Breast epithelium (tissue), 4 donors: ENCODE results near the gene CTU1. TPM values are rescaled to one million over a fixed set of nuclear protein-coding genes. Genes with fewer than 3 reads are reported as not detected.
A peak's percentile ranks its signal among the peaks of the same experiment; 100 is the strongest.

Experiments used
- DNase-seq, 2 donors: peaks; one replicate each; pipeline ENCODE4 v3.0.0-alpha.2; 2019; ENCODE audit warnings: low spot score in 2 of 2
- H3K27ac ChIP-seq, 2 donors: fragments of 200-600 bp; sonication (generic) in 1 of 2; one replicate each; pipeline ENCODE4 v1.5.1; 2016 to 2019; ENCODE audit warnings: mild to moderate bottlenecking in 1 of 2
- H3K27me3 ChIP-seq, 2 donors: fragments of 200-600 bp; sonication (generic) in 1 of 2; one replicate each; pipeline versions ENCODE4 v1.5.1 to v1.6.0; 2017 to 2019; ENCODE audit warnings: control low read depth in 1 of 2, mild to moderate bottlenecking in 1 of 2
- H3K36me3 ChIP-seq: fragments of 200-600 bp; one replicate; pipeline ENCODE4 v1.5.1; 2019
- H3K4me1 ChIP-seq, 2 donors: fragments of 200-600 bp; sonication (generic); one replicate each; pipeline ENCODE4 v1.5.1; 2016 to 2019; ENCODE audit warnings: control low read depth in 1 of 2
- H3K4me3 ChIP-seq, 3 donors: fragments of 200-600 bp; sonication (generic); 1 replicate in 2 of 3; 2 replicates in 1 of 3; pipeline ENCODE4 v1.5.1; 2016 to 2019; ENCODE audit warnings: mild to moderate bottlenecking in 3 of 3, moderate library complexity in 2 of 3
- H3K9me3 ChIP-seq, 2 donors: fragments of 200-600 bp; sonication (generic) in 1 of 2; one replicate each; pipeline ENCODE4 v1.5.1; 2016 to 2019; ENCODE audit warnings: control low read depth in 1 of 2
- CTCF ChIP-seq, 3 donors: fragments of 450-650 bp; IDR thresholded peaks; one replicate each; pipeline ENCODE4 v1.5.1; 2016 to 2017; ENCODE audit warnings: antibody characterized with exemption in 3 of 3, mild to moderate bottlenecking in 3 of 3, moderate library complexity in 3 of 3
- POLR2A ChIP-seq: fragments of 450-650 bp; IDR thresholded peaks from one replicate; pipeline ENCODE4 v1.6.1; 2016; ENCODE audit warnings: antibody characterized with exemption, mild to moderate bottlenecking, moderate library complexity
- POLR2AphosphoS5 ChIP-seq, 3 donors: sonication (generic); formaldehyde crosslinking; IDR thresholded peaks; one replicate each; pipeline ENCODE4 v1.6.1; 2017; ENCODE audit warnings: antibody characterized with exemption in 3 of 3
- intact Hi-C: fragments of 100-400 bp; cut with DNase I; formaldehyde crosslinking; loops from one replicate; pipeline ENCODE4 v1.15.1; 2023; ENCODE audit warnings: low total_unique reads
- total RNA-seq, 3 donors: library from RNA; depleted of rRNA; stranded (reverse); fragments of >200 nt; gene quantifications; one replicate each; pipeline ENCODE4 v1.1.0, GENCODE V29; 2016

The CTU1 gene
- total RNA-seq, 3 donors from 2014 or later = 5.6 to 10.1 (median 9.2) TPM

GRCh38 chr19:51093510-51094345 lies 14.5 kb downstream of the CTU1 start:
- DNase-seq = no peak
- intact Hi-C loops = no loop called here
- TF ChIP-seq POLR2AphosphoS5 (IDR thresholded peaks at IDR 0.05) = no peak
- Histone ChIP-seq H3K9me3 (no peaks in the 10 kb centered on the region), H3K36me3 (no peaks in the 10 kb centered on the region), H3K27ac (peak overlapping the region; percentile 30 to 69), H3K4me1 (peaks cover 0 to 11% of the 10 kb centered on the region in 2 donors), H3K27me3 (no peaks in the 10 kb centered on the region), H3K4me3 (no peak overlapping the region)

GRCh38 chr19:51093101-51093500 lies 15.1 kb downstream of the CTU1 start:
- no peaks in the 10 kb centered on the region for H3K36me3 ChIP-seq
- H3K27me3 ChIP-seq = no peaks in the 10 kb centered on the region
- H3K27ac ChIP-seq = peak overlapping the region; percentile 30 to 69
- peak; percentile 35 to 56 for DNase-seq
- H3K4me3 ChIP-seq = no peak overlapping the region
- H3K9me3 ChIP-seq = no peaks in the 10 kb centered on the region
- TF ChIP-seq POLR2A (no peak), CTCF (IDR thresholded peaks at IDR 0.05) (no peak), POLR2AphosphoS5 (IDR thresholded peaks at IDR 0.05) (no peak)
- intact Hi-C loops = no loop called here
- H3K4me1 ChIP-seq = peaks cover 0 to 11% of the 10 kb centered on the region in 2 donors

- peak overlapping the region in 1 of 2 donors; percentile 30 for H3K27ac ChIP-seq
- H3K36me3 ChIP-seq = no peaks in the 10 kb centered on the region
- H3K4me3 ChIP-seq = no peak overlapping the region
- H3K4me1 ChIP-seq = peaks cover 0 to 11% of the 10 kb centered on the region in 2 donors
- intact Hi-C loops = loop anchor here (2.0 kb wide), 1 partner anchor 15 kb away; no protein-coding TSS in a partner anchor
- no peaks in the 10 kb centered on the region for H3K27me3 ChIP-seq
- H3K9me3 ChIP-seq = no peaks in the 10 kb centered on the region
- no peak for DNase-seq
- no peak for TF ChIP-seq CTCF (IDR thresholded peaks at IDR 0.05)
- no peak for TF ChIP-seq POLR2AphosphoS5 (IDR thresholded peaks at IDR 0.05)
- no peak for TF ChIP-seq POLR2A
Measured at GRCh38 chr19:51091895-51092873, 16.0 kb downstream of the CTU1 start.

- no peaks in the 10 kb centered on the region for H3K36me3 ChIP-seq
- intact Hi-C loops = loop anchor here (2.0 kb wide), 1 partner anchor 14 kb away; no protein-coding TSS in a partner anchor
- no peak overlapping the region for H3K4me3 ChIP-seq
- H3K27ac ChIP-seq = no peak overlapping the region
- no peak for TF ChIP-seq POLR2A
- no peak for TF ChIP-seq CTCF (IDR thresholded peaks at IDR 0.05)
- no peak for TF ChIP-seq POLR2AphosphoS5 (IDR thresholded peaks at IDR 0.05)
- no peaks in the 10 kb centered on the region for H3K9me3 ChIP-seq
- DNase-seq = no peak
- H3K27me3 ChIP-seq = no peaks in the 10 kb centered on the region
- H3K4me1 ChIP-seq = peaks cover 0 to 11% of the 10 kb centered on the region in 2 donors
Measured at GRCh38 chr19:51091126-51091525, 17.1 kb downstream of the CTU1 start.

- H3K4me3 ChIP-seq = no peak overlapping the region
- intact Hi-C loops = loop anchor here (2.0 kb wide), 1 partner anchor 14 kb away; no protein-coding TSS in a partner anchor
- TF ChIP-seq CTCF (IDR thresholded peaks at IDR 0.05) (no peak), POLR2AphosphoS5 (IDR thresholded peaks at IDR 0.05) (no peak), POLR2A (no peak)
- DNase-seq = no peak
- H3K9me3 ChIP-seq = no peaks in the 10 kb centered on the region
- no peaks in the 10 kb centered on the region for H3K27me3 ChIP-seq
- no peaks in the 10 kb centered on the region for H3K36me3 ChIP-seq
- H3K27ac ChIP-seq = no peak overlapping the region
- H3K4me1 ChIP-seq = peaks cover 0 to 11% of the 10 kb centered on the region in 2 donors
Measured at GRCh38 chr19:51090471-51090870, 17.7 kb downstream of the CTU1 start.
